ENCODE measurements around the gene MPP2. TPM values are rescaled to one million over a fixed set of nuclear protein-coding genes. Genes with fewer than 3 reads are reported as not detected.

Gene MPP2
- total and polyA plus RNA-seq, 2 of the 13 experiments (the other 11 are each of a cell fraction or from before 2014, with no cell fraction given), result 0.20 to 1.7 TPM

DNA sequence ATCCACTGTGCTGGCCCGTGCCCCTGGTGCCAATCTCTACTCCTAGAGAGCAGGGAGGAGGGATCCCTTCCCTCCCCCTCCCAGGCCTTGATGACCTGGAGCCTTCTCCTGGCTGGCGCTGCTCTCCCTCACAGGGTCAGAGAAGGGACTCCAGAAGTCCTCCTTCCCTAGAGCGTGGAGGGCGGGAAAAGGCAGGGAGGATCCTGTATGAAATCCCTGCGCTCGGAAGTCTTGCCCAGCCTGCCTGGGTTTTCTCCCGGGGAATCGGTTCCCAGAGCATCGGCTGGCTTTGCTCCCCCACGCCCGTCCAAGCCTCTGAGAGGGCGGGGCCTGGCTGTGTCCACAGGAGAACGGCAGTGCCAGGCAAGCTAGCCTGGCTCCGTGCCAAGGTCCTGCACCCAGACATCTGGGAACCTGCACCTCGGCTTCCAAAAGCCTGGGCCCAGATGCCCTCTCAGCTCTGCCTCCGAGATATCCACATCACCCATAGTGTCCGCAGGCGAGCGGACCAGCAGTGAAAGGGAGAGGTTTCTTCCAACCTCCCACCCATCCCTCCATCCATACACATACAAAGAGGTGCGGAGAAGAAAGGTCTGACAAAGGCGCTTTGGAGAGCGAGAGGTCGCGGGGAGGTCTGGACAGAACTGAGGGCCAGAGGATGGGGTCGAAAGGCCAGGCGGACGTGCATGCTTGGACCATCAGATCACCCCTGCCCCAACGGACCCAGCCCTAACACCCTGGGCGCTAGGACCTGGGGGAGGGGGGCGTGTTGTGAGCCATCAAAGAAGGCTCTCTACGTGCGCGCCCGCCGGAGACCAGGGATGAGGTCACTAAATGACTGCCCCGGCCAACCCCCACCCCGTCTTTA lies 1.1 kb downstream of the MPP2 start (continued):
- TF ChIP-seq, protein P1, sequence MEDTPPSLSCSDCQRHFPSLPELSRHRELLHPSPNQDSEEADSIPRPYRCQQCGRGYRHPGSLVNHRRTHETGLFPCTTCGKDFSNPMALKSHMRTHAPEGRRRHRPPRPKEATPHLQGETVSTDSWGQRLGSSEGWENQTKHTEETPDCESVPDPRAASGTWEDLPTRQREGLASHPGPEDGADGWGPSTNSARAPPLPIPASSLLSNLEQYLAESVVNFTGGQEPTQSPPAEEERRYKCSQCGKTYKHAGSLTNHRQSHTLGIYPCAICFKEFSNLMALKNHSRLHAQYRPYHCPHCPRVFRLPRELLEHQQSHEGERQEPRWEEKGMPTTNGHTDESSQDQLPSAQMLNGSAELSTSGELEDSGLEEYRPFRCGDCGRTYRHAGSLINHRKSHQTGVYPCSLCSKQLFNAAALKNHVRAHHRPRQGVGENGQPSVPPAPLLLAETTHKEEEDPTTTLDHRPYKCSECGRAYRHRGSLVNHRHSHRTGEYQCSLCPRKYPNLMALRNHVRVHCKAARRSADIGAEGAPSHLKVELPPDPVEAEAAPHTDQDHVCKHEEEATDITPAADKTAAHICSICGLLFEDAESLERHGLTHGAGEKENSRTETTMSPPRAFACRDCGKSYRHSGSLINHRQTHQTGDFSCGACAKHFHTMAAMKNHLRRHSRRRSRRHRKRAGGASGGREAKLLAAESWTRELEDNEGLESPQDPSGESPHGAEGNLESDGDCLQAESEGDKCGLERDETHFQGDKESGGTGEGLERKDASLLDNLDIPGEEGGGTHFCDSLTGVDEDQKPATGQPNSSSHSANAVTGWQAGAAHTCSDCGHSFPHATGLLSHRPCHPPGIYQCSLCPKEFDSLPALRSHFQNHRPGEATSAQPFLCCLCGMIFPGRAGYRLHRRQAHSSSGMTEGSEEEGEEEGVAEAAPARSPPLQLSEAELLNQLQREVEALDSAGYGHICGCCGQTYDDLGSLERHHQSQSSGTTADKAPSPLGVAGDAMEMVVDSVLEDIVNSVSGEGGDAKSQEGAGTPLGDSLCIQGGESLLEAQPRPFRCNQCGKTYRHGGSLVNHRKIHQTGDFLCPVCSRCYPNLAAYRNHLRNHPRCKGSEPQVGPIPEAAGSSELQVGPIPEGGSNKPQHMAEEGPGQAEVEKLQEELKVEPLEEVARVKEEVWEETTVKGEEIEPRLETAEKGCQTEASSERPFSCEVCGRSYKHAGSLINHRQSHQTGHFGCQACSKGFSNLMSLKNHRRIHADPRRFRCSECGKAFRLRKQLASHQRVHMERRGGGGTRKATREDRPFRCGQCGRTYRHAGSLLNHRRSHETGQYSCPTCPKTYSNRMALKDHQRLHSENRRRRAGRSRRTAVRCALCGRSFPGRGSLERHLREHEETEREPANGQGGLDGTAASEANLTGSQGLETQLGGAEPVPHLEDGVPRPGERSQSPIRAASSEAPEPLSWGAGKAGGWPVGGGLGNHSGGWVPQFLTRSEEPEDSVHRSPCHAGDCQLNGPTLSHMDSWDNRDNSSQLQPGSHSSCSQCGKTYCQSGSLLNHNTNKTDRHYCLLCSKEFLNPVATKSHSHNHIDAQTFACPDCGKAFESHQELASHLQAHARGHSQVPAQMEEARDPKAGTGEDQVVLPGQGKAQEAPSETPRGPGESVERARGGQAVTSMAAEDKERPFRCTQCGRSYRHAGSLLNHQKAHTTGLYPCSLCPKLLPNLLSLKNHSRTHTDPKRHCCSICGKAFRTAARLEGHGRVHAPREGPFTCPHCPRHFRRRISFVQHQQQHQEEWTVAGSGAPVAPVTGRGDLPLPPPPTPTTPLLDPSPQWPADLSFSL (CRISPR knock-in tag; IDR thresholded peaks at IDR 0.05), result no peak
- no peak for TF ChIP-seq PHF20 (CRISPR knock-in tag; IDR thresholded peaks at IDR 0.05)
- TF ChIP-seq ZBTB7B (CRISPR knock-in tag; IDR thresholded peaks at IDR 0.05), result no peak
- TF ChIP-seq ZNF558 (CRISPR knock-in tag; IDR thresholded peaks at IDR 0.05; ENCODE audit: borderline replicate concordance), result 0 out of 2 replicates have a peak, but pooled peaks have one; percentile 55
- no peak for TF ChIP-seq HNRNPUL1 (IDR thresholded peaks at IDR 0.05; ENCODE audit: low read depth, low read length)
- TF ChIP-seq LCORL (IDR thresholded peaks at IDR 0.05), result peak; percentile 51; the same call in 1 of the 2 replicates
- no peak for TF ChIP-seq LCORL (CRISPR knock-in tag; IDR thresholded peaks at IDR 0.05)
- TF ChIP-seq RFXAP (CRISPR knock-in tag; IDR thresholded peaks at IDR 0.05; ENCODE audit: borderline replicate concordance), result no peak
- TF ChIP-seq FIP1L1 (IDR thresholded peaks at IDR 0.05; ENCODE audit: borderline replicate concordance, insufficient read depth, low read depth, low read length), result no peak
- no peak for TF ChIP-seq FOXK2 (IDR thresholded peaks at IDR 0.05)
- TF ChIP-seq NR2F1 (CRISPR knock-in tag; IDR thresholded peaks at IDR 0.05), result peak; percentile 26 to 49; a peak in 1 of 4 replicates
- TF ChIP-seq, protein P2, sequence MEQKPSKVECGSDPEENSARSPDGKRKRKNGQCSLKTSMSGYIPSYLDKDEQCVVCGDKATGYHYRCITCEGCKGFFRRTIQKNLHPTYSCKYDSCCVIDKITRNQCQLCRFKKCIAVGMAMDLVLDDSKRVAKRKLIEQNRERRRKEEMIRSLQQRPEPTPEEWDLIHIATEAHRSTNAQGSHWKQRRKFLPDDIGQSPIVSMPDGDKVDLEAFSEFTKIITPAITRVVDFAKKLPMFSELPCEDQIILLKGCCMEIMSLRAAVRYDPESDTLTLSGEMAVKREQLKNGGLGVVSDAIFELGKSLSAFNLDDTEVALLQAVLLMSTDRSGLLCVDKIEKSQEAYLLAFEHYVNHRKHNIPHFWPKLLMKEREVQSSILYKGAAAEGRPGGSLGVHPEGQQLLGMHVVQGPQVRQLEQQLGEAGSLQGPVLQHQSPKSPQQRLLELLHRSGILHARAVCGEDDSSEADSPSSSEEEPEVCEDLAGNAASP (CRISPR knock-in tag; IDR thresholded peaks at IDR 0.05; ENCODE audit: borderline replicate concordance), result no peak
- TF ChIP-seq, protein P3, sequence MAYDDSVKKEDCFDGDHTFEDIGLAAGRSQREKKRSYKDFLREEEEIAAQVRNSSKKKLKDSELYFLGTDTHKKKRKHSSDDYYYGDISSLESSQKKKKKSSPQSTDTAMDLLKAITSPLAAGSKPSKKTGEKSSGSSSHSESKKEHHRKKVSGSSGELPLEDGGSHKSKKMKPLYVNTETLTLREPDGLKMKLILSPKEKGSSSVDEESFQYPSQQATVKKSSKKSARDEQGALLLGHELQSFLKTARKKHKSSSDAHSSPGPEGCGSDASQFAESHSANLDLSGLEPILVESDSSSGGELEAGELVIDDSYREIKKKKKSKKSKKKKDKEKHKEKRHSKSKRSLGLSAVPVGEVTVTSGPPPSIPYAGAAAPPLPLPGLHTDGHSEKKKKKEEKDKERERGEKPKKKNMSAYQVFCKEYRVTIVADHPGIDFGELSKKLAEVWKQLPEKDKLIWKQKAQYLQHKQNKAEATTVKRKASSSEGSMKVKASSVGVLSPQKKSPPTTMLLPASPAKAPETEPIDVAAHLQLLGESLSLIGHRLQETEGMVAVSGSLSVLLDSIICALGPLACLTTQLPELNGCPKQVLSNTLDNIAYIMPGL (CRISPR knock-in tag; IDR thresholded peaks at IDR 0.05; ENCODE audit: borderline replicate concordance in 1 of 2, low read depth in 1 of 2), result 0 out of 4 replicates have a peak, but pooled peaks of 1 of the 2 experiments have one; percentile 9
- TF ChIP-seq SOX13 (IDR thresholded peaks at IDR 0.05), result no peak
- TF ChIP-seq SOX13 (CRISPR knock-in tag; conservative IDR thresholded peaks at IDR 0.05 in 1 of 2, IDR thresholded peaks at IDR 0.05 in 1 of 2), result no peak
- TF ChIP-seq, protein P4, sequence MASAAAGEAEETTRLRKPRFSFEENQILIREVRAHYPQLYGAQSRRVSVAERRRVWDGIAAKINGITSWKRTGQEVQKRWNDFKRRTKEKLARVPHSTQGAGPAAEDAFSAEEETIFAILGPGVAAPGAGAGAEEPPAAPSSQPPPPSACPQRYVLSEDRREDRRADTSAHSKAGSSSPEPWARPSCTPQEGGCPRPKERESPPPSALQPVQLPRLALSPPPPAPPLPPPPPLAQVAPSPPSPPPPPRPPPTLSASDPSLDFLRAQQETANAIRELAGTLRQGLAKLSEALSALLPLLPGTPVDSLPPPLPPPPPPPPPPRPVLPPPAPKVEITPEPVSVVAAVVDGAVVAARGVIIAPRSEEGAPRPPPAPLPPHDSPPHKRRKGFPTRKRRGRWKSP (CRISPR knock-in tag; IDR thresholded peaks at IDR 0.05), result no peak

Measured in HepG2 (cell line).